Measurements from ENCODE around the gene ATP6V1G1. TPM values are rescaled to one million over a fixed set of nuclear protein-coding genes. Genes with fewer than 3 reads are reported as not detected.

Gene ATP6V1G1
- total RNA-seq, 2 donors from 2014 or later = 37.4 to 37.8 TPM

DNA sequence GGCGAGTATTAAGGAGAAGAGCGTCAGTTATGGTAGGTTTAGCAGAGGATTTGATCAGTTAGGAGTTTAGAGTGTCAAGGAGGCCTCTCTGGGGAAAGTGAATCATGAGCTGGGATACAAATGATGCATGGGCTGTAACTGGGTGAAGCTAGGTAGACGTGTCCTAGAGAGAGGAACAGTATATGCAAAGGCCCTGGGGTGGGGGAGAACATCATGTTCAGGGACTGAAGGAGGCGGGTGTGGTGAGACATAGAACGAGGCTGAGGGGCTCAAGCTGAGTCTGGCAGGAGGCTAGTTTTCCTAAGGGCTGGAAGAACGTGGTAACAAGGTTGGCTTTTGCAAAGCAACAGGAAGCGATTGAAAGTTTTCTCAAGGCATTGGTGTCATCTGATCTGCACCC, 34.0 kb downstream of the ATP6V1G1 start:
- no peaks in the 10 kb centered on the region for H3K9me3 Mint-ChIP-seq
- ATAC-seq (no peak), DNase-seq (ENCODE audit: low spot score in 2 of 2) (no peak)
- peaks cover 8 to 35% of the 10 kb centered on the region in 2 donors for H3K36me3 Mint-ChIP-seq
- H3K27ac Mint-ChIP-seq = peak overlapping the region; percentile 44 to 62

DNA sequence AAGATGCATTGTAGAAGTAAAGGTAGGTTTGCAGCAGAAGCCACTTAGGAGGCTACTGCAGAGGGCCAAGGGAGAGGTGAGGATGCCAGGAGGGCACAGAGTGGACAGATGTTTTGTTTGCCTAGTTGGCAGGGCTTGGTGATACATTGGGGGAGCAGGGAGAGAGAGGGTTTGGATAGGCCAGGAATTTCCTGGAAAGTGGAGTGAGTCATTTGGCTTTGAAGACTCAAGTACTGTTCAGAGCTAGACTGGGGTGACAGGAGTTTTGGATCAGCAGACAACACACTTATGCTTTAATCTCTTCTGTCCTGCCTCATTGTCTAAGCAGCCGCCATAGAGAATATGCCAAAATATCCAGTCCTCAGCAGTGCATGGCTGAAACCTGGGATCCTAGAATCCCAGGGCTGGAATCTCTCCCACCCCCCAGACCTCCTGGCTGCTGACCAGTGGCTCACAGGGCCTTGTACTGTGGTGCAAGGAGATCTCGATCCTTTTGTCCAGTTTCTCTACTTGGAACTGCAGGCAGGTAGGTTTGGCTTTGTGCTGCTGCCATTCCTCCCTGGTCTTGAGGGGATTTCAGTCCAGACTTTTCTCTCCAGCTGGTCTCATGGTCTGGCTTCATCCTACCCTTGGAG, 34.5 kb downstream of the ATP6V1G1 start:
- peak overlapping the region in 1 of 2 donors; percentile 44 for H3K27ac Mint-ChIP-seq
- DNase-seq (ENCODE audit: low spot score in 2 of 2) = no peak
- no peaks in the 10 kb centered on the region for H3K9me3 Mint-ChIP-seq
- H3K36me3 Mint-ChIP-seq = peaks cover 12 to 34% of the 10 kb centered on the region in 2 donors
- no peak for ATAC-seq

DNA sequence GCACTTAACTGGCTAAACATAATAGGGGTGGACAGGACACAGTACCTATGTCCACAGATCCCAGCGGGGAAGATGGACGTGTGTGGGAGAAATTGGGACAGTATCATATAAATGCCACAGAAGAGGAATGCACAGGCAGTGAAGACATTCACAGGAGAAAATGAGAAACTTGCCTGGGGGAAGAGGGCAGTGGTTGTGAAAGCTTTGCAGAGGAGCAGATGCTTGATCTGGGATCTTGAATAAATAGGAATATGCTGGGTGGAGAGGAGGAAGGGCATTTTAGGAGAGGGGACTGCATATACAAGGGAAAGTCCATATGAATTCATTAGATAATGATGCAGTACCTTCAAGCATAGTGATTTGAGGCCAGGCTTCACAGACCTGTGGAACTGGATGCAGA, 37.1 kb downstream of the ATP6V1G1 start:
- Mint-ChIP-seq H3K9me3 (no peaks in the 10 kb centered on the region), H3K27ac (no peak overlapping the region), H3K36me3 (peaks cover 7 to 27% of the 10 kb centered on the region in 2 donors)
- no peak for ATAC-seq
- no peak for DNase-seq (ENCODE audit: low spot score in 2 of 2)

DNA sequence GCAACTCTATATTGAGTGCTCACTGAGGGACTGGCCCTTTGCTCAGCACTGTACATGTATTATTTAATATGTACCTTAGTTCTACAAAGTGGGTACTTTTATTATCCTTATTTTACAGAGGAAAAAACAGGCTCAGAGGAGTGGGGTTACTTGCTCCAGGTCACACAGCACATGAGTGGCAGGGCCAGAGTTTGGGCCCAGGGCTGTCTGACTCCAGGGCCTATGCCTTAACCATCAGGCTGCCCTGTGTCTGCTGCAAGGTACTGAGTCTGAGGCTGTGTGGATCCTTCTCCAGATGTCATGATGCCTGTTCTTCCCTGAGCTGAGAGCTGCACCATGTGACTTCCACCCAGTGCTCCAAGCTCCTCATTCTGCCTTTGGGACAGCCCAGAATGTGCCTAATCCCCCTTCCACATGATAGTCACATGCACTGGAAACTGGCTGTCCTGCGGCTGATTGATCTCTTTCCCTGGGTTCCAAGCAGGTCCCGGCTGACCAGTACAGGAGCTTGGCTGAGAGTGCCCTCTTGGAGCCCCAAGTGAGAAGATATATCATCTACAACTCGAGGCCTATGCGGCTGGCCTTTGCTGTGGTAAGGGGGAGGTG, 38.9 kb downstream of the ATP6V1G1 start:
- no peak overlapping the region for H3K27ac Mint-ChIP-seq
- no peaks in the 10 kb centered on the region for H3K9me3 Mint-ChIP-seq
- H3K36me3 Mint-ChIP-seq = peaks cover 11 to 24% of the 10 kb centered on the region in 2 donors
- ATAC-seq (no peak), DNase-seq (ENCODE audit: low spot score in 2 of 2) (no peak)

DNA sequence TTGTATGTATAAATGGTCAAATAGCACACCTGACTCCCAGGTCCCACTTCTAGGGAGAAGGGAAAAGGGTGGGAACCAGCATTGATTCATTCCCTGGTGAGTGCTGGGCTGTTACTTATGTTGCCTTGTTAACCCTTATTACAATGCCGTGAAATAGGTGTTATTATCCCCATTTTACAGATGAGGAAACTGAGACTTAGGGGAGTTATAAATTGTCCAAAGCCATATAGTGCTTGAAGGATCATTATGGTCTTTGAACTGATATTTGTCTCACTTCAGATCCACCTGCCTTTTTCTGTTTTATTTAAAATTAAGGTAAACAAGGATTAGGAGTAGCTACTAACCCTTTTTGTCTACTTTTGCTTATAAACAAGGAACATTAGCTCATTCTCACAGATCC, 40.0 kb downstream of the ATP6V1G1 start:
- H3K36me3 Mint-ChIP-seq = peaks cover 11 to 27% of the 10 kb centered on the region in 2 donors
- no peak overlapping the region for H3K27ac Mint-ChIP-seq
- no peak for ATAC-seq
- no peaks in the 10 kb centered on the region for H3K9me3 Mint-ChIP-seq
- DNase-seq (ENCODE audit: low spot score in 2 of 2) = no peak

DNA sequence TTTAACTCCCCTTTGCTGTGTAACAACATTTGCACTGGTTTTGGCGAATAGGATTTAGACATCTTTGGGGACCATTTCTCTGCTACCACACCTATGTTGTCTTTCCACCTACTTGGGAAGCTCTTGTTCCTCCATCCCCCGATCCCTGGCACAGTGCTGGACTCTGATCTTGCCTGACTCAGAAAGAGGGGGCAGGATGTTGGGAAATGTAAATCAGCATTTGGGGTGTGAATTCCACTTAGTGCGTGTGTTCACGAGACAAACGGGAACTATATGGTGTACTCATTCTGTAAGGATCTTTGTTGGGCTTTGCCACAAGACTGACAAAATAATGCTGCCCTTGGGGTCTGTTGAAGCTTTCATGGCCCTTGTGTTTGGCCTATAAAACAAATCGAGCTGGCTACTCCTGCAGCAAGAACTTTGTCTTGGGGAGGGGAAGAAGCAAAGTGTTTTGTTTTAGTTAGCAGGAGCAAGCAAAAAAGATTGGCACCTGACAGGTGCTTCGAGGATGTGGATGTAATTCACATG, 42.1 kb downstream of the ATP6V1G1 start:
- H3K36me3 Mint-ChIP-seq = peaks cover 11 to 38% of the 10 kb centered on the region in 2 donors
- H3K27ac Mint-ChIP-seq = peak overlapping the region in 1 of 2 donors; percentile 27
- DNase-seq (ENCODE audit: low spot score in 2 of 2) (no peak), ATAC-seq (no peak)
- H3K9me3 Mint-ChIP-seq = no peaks in the 10 kb centered on the region

DNA sequence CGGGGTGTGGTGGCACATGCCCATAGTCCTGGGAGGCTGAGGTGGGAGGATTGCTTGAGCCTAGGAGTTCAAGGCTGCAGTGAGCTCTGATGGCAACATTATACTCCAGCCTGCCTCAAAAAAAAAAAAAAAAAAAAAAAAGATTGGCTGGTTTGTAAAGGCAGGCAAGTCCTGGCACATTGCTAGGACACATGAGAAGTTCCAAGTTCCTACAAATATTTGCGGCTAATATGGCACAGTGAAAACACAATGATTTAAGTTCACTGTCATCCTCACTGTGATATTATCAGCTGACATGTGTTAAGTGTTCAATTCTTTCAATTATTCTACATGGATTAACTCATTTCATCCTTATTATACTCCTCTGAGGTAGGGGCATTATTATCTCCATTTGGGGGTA, 43.6 kb downstream of the ATP6V1G1 start:
- no peaks in the 10 kb centered on the region for H3K9me3 Mint-ChIP-seq
- peak overlapping the region in 1 of 2 donors; percentile 47 for H3K27ac Mint-ChIP-seq
- DNase-seq (ENCODE audit: low spot score in 2 of 2) (no peak), ATAC-seq (no peak)
- H3K36me3 Mint-ChIP-seq = peaks cover 17 to 42% of the 10 kb centered on the region in 2 donors

DNA sequence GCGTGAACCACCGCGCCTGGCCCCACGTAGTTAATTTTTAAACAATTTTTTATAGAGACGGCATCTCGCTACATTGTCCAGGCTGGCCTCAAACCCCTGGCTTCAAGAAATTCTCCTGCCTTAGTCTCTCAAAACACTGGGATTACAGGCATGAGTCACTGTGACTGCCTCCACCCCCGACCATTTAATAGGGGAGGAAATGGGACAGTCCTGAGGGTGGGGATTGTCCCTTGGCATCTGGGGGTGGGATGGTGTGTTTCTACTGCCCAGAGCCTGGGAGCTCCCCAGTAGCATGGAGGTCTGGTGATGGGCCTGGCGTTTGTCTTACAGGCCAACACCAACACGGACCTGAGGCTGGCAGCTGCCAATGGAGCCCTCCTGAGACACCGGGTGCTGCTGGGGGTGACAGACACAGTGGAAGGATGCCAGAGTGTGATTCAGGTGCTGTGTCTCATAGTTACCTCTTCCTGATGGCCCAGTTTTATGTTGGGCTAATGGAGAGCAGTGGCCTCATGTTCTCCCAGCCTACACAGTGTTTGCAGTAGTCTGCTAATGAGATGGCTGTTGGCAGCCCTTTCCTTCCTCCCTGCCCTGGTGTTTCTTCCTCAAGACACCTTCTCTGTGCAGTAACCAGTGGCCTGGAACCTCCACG, 46.0 kb downstream of the ATP6V1G1 start:
- DNase-seq (ENCODE audit: low spot score in 2 of 2) = no peak
- peak in 1 of 2 donors; percentile 61 for ATAC-seq
- Mint-ChIP-seq H3K27ac (peak overlapping the region; percentile 38 to 74), H3K36me3 (peaks cover 13 to 42% of the 10 kb centered on the region in 2 donors), H3K9me3 (no peaks in the 10 kb centered on the region)

DNA sequence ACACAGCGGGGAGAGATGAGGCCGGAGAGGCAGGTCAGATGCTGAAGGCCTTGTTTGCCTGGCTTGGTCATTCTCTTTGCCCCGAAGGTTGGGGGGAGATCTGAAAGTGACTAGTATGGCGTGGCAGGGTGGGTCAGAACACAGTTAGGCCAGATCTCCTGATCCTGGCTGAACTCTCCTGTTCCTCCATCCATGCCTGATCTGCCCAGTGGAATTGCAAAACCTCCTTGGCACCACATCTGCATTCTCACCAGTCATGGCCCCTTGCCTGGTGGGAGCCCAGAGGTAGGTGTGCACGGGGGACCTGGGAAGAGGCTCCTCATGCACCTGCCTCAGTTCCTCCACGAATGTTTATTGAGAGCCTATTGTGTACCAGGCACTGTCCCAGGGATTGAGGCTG, 46.8 kb downstream of the ATP6V1G1 start:
- DNase-seq (ENCODE audit: low spot score in 2 of 2) (no peak), ATAC-seq (no peak)
- Mint-ChIP-seq H3K36me3 (peaks cover 16 to 34% of the 10 kb centered on the region in 2 donors), H3K27ac (peak overlapping the region; percentile 38 to 88), H3K9me3 (no peaks in the 10 kb centered on the region)

DNA sequence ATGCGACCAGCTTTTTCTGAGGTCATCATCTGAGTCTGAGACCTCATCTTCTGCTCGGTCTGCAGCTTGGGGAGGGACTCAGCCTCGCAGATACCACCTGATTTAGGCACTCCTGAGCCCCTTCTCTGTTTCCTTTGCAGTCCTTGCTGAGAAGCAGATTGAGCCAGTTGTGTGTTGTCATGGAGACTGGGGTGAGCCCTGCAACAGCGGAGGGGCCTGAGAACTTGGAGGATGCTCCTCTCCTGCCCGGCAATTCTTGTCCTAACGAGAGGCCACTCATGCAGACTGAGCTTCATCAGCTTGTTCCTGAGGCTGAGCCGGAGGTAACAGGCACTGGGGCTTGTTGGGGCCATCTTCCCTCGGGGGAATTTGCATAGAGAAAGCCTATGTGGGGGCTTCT, 50.8 kb downstream of the ATP6V1G1 start:
- DNase-seq (ENCODE audit: low spot score in 2 of 2) (no peak), ATAC-seq (no peak)
- Mint-ChIP-seq H3K9me3 (no peaks in the 10 kb centered on the region), H3K27ac (no peak overlapping the region), H3K36me3 (peaks cover 12 to 19% of the 10 kb centered on the region in 2 donors)

DNA sequence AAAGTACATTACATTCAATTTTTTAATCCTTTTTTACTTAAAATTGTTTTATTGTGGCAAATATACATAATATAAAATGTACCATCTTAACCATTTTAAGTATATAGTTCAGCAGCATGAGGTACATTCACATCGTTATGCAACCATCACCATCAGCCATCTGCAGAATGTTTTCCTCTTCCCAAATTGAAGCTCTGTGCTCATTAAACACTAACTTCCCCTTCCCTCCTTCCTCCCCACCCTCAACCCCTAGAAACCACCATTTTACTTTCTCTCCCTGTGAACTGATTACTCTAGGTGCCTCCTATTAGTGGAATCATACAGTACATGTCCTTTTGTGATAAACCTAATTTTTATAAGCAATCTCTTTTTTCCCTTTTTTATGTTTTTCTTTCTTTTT, 54.4 kb downstream of the ATP6V1G1 start:
- DNase-seq (ENCODE audit: low spot score in 2 of 2) (no peak), ATAC-seq (no peak)
- peaks cover 12 to 28% of the 10 kb centered on the region in 2 donors for H3K36me3 Mint-ChIP-seq
- H3K9me3 Mint-ChIP-seq = no peaks in the 10 kb centered on the region
- H3K27ac Mint-ChIP-seq = peak overlapping the region in 1 of 2 donors; percentile 42

DNA sequence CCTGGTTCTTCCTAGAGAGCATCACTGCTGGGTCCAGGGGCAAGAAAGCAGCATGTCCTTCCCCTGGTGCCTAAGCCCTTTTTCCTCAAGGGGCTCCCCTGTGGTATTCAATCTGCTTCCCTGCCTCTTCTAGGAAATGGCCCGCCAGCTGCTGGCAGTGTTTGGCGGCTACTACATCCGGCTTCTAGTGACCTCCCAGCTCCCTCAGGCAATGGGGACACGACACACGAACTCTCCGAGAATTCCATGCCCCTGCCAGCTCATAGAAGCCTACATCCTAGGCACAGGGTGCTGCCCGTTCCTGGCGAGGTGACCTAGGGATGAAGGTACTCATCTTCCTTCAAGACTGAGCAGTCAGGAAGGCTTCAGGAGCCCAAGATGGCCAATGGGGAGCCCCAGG, 55.4 kb downstream of the ATP6V1G1 start:
- ATAC-seq = no peak
- no peak for DNase-seq (ENCODE audit: low spot score in 2 of 2)
- no peaks in the 10 kb centered on the region for H3K9me3 Mint-ChIP-seq
- H3K27ac Mint-ChIP-seq = no peak overlapping the region
- peaks cover 14 to 35% of the 10 kb centered on the region in 2 donors for H3K36me3 Mint-ChIP-seq

DNA sequence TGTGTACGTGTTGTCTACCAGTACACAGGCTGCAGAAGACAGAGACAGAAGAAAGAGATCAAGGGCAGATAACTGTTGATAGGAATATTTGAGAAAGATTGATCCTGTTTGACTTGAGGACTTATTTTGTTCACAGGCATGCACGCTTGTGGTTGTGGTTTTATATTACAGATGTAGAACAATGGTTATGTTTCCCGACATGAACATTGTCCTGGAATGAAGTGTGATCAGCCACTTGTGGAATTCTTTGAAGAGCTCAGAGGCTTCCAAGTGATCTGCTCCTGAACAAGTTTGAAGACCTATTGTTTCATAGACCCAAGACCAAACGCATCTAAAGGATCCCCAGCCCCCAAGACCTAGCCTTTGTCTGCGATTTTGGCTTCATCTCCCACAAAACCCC, 56.3 kb downstream of the ATP6V1G1 start:
- Mint-ChIP-seq H3K9me3 (no peaks in the 10 kb centered on the region), H3K27ac (no peak overlapping the region), H3K36me3 (peaks cover 14 to 35% of the 10 kb centered on the region in 2 donors)
- ATAC-seq = no peak
- DNase-seq (ENCODE audit: low spot score in 2 of 2) = no peak

Other genes with a start within 250 kb of the ATP6V1G1 start
- gene AKNA, start 199.8 kb upstream of the ATP6V1G1 start, total RNA-seq = 100 to 1,000 TPM; 165 to 174 TPM
- gene WHRN, start 82.3 kb upstream of the ATP6V1G1 start, total RNA-seq = 1 to 10 TPM; 4.7 to 5.2 TPM
- gene TMEM268, start 23.5 kb downstream of the ATP6V1G1 start, total RNA-seq = 10 to 100 TPM; 20.4 to 31.4 TPM
- not detected for gene TEX53, start 70.0 kb downstream of the ATP6V1G1 start, total RNA-seq
- gene TEX48, start 94.4 kb downstream of the ATP6V1G1 start, total RNA-seq = not detected
- gene TNFSF15, start 218.3 kb downstream of the ATP6V1G1 start, total RNA-seq = under 1 TPM; 0.35 to 0.43 TPM